Gastroesophageal sphincter (tissue), 3 donors: ENCODE measurements around the gene TEX12.

ENCODE experiments used
- CTCF ChIP-seq, 4 experiments: fragments of 200-600 bp in 2 of 4; fragments of 450-650 bp in 2 of 4; sonication (generic) in 1 of 4; IDR thresholded peaks; one replicate each; pipeline ENCODE4 v1.5.1; 2017 to 2019; ENCODE audit warnings: antibody characterized with exemption in 4 of 4, mild to moderate bottlenecking in 2 of 4, moderate library complexity in 2 of 4
- POLR2AphosphoS5 ChIP-seq: sonication (generic); formaldehyde crosslinking; IDR thresholded peaks from one replicate; pipeline ENCODE4 v1.6.1; 2017; ENCODE audit warnings: antibody characterized with exemption

DNA sequence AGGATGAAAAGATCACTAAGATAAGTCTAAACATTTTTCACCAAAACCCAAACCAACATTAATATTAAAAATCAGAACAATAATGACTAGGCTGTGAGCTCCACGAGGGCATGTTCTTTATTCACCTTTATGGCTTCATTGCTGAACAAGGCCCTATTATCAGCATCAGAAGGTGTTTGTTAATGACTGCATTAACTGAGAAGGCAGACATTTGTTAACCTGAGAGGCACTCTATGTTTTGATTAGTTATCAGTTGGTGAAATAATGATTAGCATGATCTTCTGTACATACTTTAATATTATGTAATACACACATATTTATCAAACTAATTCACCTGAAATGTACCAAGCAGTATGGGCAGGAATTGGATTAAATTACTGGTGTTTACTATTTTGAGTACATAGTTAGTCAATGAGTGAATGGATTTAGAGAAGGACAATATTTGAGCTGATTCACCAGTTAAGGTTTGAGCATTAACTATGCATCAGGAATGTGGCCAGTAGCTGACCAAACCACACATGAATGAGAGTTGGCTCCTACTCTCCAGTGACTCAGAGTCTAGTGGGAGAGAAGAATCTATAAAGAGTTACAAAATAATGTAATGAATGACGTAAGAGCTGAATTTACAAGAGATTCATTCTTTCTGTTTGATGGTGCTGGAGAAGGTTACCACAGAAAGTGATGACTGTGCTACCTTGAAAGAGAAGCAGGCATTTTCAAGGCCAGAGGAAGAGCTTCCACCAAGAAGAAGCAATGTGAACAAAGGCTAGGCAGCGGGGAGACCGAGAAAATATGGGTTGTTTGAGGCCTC lies 10.0 kb upstream of the TEX12 start:
- no peak for TF ChIP-seq CTCF (IDR thresholded peaks at IDR 0.05)
- no peak for TF ChIP-seq POLR2AphosphoS5
